ENCODE data around the gene AR.
"Not testable (repeated sequence)": the region's sequence is repeated elsewhere in the genome, so short reads cannot be mapped to it uniquely, and the experiment has no call there.

Gene AR

GRCh38 chrX:67651437-67652142 is 107.8 kb downstream of the AR start:
- no peak for DNase-seq

- DNase-seq = no peak
Measured at GRCh38 chrX:67652543-67652942, 108.7 kb downstream of the AR start.

GRCh38 chrX:67654301-67654700 is 110.5 kb downstream of the AR start:
- no peak for DNase-seq

GRCh38 chrX:67665583-67665982 is 121.8 kb downstream of the AR start:
- DNase-seq = no peak

GRCh38 chrX:67670717-67671116 is 126.9 kb downstream of the AR start:
- not testable (repeated sequence) for DNase-seq

GRCh38 chrX:67673741-67674274 is 130.0 kb downstream of the AR start:
- no peak for DNase-seq

- no peak for DNase-seq
Measured at GRCh38 chrX:67674741-67675140, 130.9 kb downstream of the AR start.

GRCh38 chrX:67684136-67684535 is 140.3 kb downstream of the AR start:
- no peak for DNase-seq

GRCh38 chrX:67692246-67692645 is 148.4 kb downstream of the AR start:
- DNase-seq = no peak

- no peak for DNase-seq
Measured at GRCh38 chrX:67693928-67694327, 150.1 kb downstream of the AR start.

- DNase-seq = no peak
Measured at GRCh38 chrX:67697452-67697851, 153.6 kb downstream of the AR start.

- no peak for DNase-seq
Measured at GRCh38 chrX:67700602-67701001, 156.8 kb downstream of the AR start.

GRCh38 chrX:67714004-67714403 is 170.2 kb downstream of the AR start:
- no peak for DNase-seq

- no peak for DNase-seq
Measured at GRCh38 chrX:67717571-67717970, 173.8 kb downstream of the AR start.

- no peak for DNase-seq
Measured at GRCh38 chrX:67718926-67719325, 175.1 kb downstream of the AR start.

GRCh38 chrX:67720344-67720743 is 176.5 kb downstream of the AR start:
- no peak for DNase-seq

GRCh38 chrX:67721321-67721720 is 177.5 kb downstream of the AR start:
- DNase-seq = no peak

GRCh38 chrX:67723580-67724351 is 179.9 kb downstream of the AR start:
- no peak for DNase-seq

- DNase-seq = no peak
Measured at GRCh38 chrX:67724359-67725110, 180.7 kb downstream of the AR start.

- no peak for DNase-seq
Measured at GRCh38 chrX:67725471-67725870, 181.7 kb downstream of the AR start.

- DNase-seq = no peak
Measured at GRCh38 chrX:67726018-67726417, 182.2 kb downstream of the AR start.

GRCh38 chrX:67727576-67727975 is 183.8 kb downstream of the AR start:
- DNase-seq = no peak

GRCh38 chrX:67730296-67730695 is 186.5 kb downstream of the AR start:
- DNase-seq = no peak

- DNase-seq = no peak
Measured at GRCh38 chrX:67731061-67731460, 187.2 kb downstream of the AR start.

Data from DMS79 (cell line).